K562 (cell line): ENCODE measurements around the gene TPD52L1. TPM values are rescaled to one million over a fixed set of nuclear protein-coding genes. Genes with fewer than 3 reads are reported as not detected.

Source experiments
- ATAC-seq: fragments of 200-7000 bp; cut with Tn5 transposase; 3 replicates; pipeline ENCODE4 v1.9.1; 2020; ENCODE audit warnings: moderate library complexity
- BruUV-seq: library from RNA; stranded (reverse); fragments of 400-500 nt; replicated peaks from 2 replicates; lab custom pipeline; 2021; lab: Mats Ljungman, UMichigan
- CTCF ChIA-PET: fragments of 300-600 bp; formaldehyde crosslinking; extraction: SDS; loops from one replicate; lab custom pipeline; 2021; ENCODE audit warnings: low intra/inter-chr PET ratio; lab: Yijun Ruan, JAX
- POLR2A ChIA-PET: fragments of 300-600, 350-650 bp; sonication (Branson Sonifier 250); formaldehyde crosslinking; extraction: SDS; loops from one replicate; lab custom pipeline; 2021; ENCODE audit warnings: antibody characterized with exemption, inconsistent platforms; lab: Yijun Ruan, JAX
- DNase-seq, 4 experiments: peaks; one replicate each; pipeline versions ENCODE4 v3.0.0 to v3.0.0-alpha.2; 2011 to 2018; ENCODE audit warnings: low spot score in 3 of 4, mixed read lengths in 3 of 4; ENCODE audit errors: extremely low read depth in 1 of 4
- FAIRE-seq: peaks from 2 replicates; lab custom pipeline; 2011; peaks lifted over from hg19 to GRCh38; lab: Jason Lieb, UNC
- H2AFZ ChIP-seq: 2 replicates; pipeline ENCODE4 v1.6.0; 2011; ENCODE audit warnings: low read depth, low read length, control low read depth, inconsistent platforms
- H3K27ac ChIP-seq: fragments of 200-600 bp; 3 replicates; pipeline ENCODE4 v1.8.0; 2011; ENCODE audit warnings: low read depth, mild to moderate bottlenecking, control low read depth, inconsistent platforms, low read length, moderate library complexity, mixed read lengths; ENCODE audit errors: extremely low read depth
- H3K27me3 ChIP-seq, 2 experiments: fragments of 300-600 bp in 1 of 2; 2 replicates in 1 of 2; 3 replicates in 1 of 2; pipeline versions ENCODE4 v1.6.0 to v1.8.0; 2011; ENCODE audit warnings: inconsistent platforms in 2 of 2, low read length in 2 of 2, mild to moderate bottlenecking in 1 of 2, mixed read lengths in 1 of 2, moderate library complexity in 1 of 2; ENCODE audit not compliant: control insufficient read depth in 2 of 2, insufficient read depth in 2 of 2
- H3K36me3 ChIP-seq: fragments of 300-600 bp; 3 replicates; pipeline ENCODE4 v1.8.0; 2011; ENCODE audit warnings: mild to moderate bottlenecking, low read length, inconsistent platforms; ENCODE audit not compliant: control insufficient read depth, insufficient read depth
- H3K4me1 ChIP-seq, 2 experiments: fragments of 200-600 bp in 1 of 2; replicated peaks in 1 of 2; 2 replicates in 1 of 2; 3 replicates in 1 of 2; pipeline versions ENCODE4 v1.5.1 to v1.8.0; 2011; ENCODE audit warnings: inconsistent platforms in 2 of 2, low read length in 2 of 2, mild to moderate bottlenecking in 1 of 2, mixed read lengths in 1 of 2, moderate library complexity in 1 of 2; ENCODE audit not compliant: control insufficient read depth in 2 of 2, insufficient read depth in 2 of 2
- H3K4me2 ChIP-seq: 2 replicates; pipeline ENCODE4 v1.6.1; 2011; ENCODE audit warnings: low read length, control low read depth, inconsistent platforms, mixed read lengths; ENCODE audit not compliant: insufficient read depth
- H3K4me3 ChIP-seq: fragments of 200-600 bp; sonication (generic), shearing (Covaris generic); 2 replicates; pipeline ENCODE4 v1.5.1; 2016; ENCODE audit warnings: control low read depth, inconsistent platforms
- H3K79me2 ChIP-seq: fragments of 200-600 bp; 3 replicates; pipeline ENCODE4 v1.8.0; 2011; ENCODE audit warnings: low read length, inconsistent platforms; ENCODE audit not compliant: control insufficient read depth, insufficient read depth
- H3K9ac ChIP-seq, 2 experiments: 2 replicates each; pipeline versions ENCODE4 v1.6.0 to v1.6.1; 2011; ENCODE audit warnings: low read depth in 2 of 2, low read length in 2 of 2, control low read depth in 1 of 2, inconsistent platforms in 1 of 2, mild to moderate bottlenecking in 1 of 2, mixed read lengths in 1 of 2; ENCODE audit not compliant: insufficient read depth in 1 of 2
- H3K9me1 ChIP-seq: one replicate; pipeline ENCODE4 v1.6.0; 2011; ENCODE audit warnings: inconsistent platforms, mild to moderate bottlenecking, low read length, moderate library complexity; ENCODE audit not compliant: control insufficient read depth, insufficient read depth
- H3K9me3 ChIP-seq: replicated peaks from 2 replicates; pipeline ENCODE4 v1.5.1; 2011; ENCODE audit warnings: low read depth, low read length, inconsistent platforms; ENCODE audit not compliant: control insufficient read depth, insufficient read depth
- H4K20me1 ChIP-seq: replicated peaks from 2 replicates; pipeline ENCODE4 v1.6.1; 2011; ENCODE audit warnings: low read length, inconsistent platforms, mixed read lengths; ENCODE audit not compliant: control insufficient read depth, insufficient read depth
- BRD4 ChIP-seq: fragments of 200-600 bp; sonication (generic); IDR thresholded peaks from 2 replicates; pipeline ENCODE4 v1.6.1; 2017; ENCODE audit warnings: inconsistent platforms
- EP400 ChIP-seq: fragments of 450-650 bp; IDR thresholded peaks from 2 replicates; pipeline ENCODE4 v1.6.1; 2017; ENCODE audit warnings: antibody characterized with exemption, mild to moderate bottlenecking, moderate library complexity
- ERF ChIP-seq: fragments of 450-650 bp; formaldehyde crosslinking; IDR thresholded peaks from 2 replicates; pipeline ENCODE4 v1.4.0; 2020; ENCODE audit warnings: mild to moderate bottlenecking, mixed read lengths
- FOXA1 ChIP-seq: fragments of 450-650 bp; IDR thresholded peaks from 2 replicates; pipeline ENCODE4 v1.6.1; 2016; ENCODE audit warnings: mild to moderate bottlenecking, borderline replicate concordance
- PHF8 ChIP-seq: fragments of 200-600 bp; sonication (generic); IDR thresholded peaks from 2 replicates; pipeline ENCODE4 v1.6.1; 2012; ENCODE audit warnings: mixed run types, mild to moderate bottlenecking, inconsistent platforms, low read length, moderate library complexity, borderline replicate concordance
- RBM17 ChIP-seq: fragments of 200-400 bp; formaldehyde crosslinking; IDR thresholded peaks from 2 replicates; pipeline ENCODE4 v1.6.1; 2017; ENCODE audit warnings: low read depth, mild to moderate bottlenecking, low read length, borderline replicate concordance
- SRSF9 ChIP-seq: fragments of 200-400 bp; formaldehyde crosslinking; IDR thresholded peaks from 2 replicates; pipeline ENCODE4 v1.6.1; 2017; ENCODE audit warnings: low read depth, low read length, borderline replicate concordance
- TRIM24 ChIP-seq, 2 experiments: fragments of 450-650 bp; IDR thresholded peaks; 2 replicates each; pipeline ENCODE4 v1.6.1; 2016
- ZNF224 ChIP-seq: sonication (generic); formaldehyde crosslinking; IDR thresholded peaks from 2 replicates; pipeline ENCODE4 v1.8.0; 2022; ENCODE audit warnings: mild to moderate bottlenecking, missing genetic modification reagents
- ZNF23 ChIP-seq: fragments of 250-450 bp; sonication (Bioruptor Pico); IDR thresholded peaks from 2 replicates; pipeline ENCODE4 v1.4.0; 2020; ENCODE audit warnings: mild to moderate bottlenecking
- ZNF778 ChIP-seq: fragments of 450-650 bp; formaldehyde crosslinking; IDR thresholded peaks from 2 replicates; pipeline ENCODE4 v1.4.0; 2020; ENCODE audit warnings: mild to moderate bottlenecking, moderate library complexity
- WGBS: fragments of 100-300 bp; shearing (Covaris generic); methylation state at CpG from one replicate; pipeline ENCODE4 v1.1.6; 2016; ENCODE audit warnings: low coverage, mixed read lengths; ENCODE audit not compliant: insufficient coverage; ENCODE audit errors: missing lambda C conversion rate; 5-methylcytosine and 5-hydroxymethylcytosine counted together
- in situ Hi-C: fragments of 300-500 bp; cut with MboI; formaldehyde crosslinking; loops from 4 replicates; pipeline ENCODE4 v1.15.0; 2018; ENCODE audit warnings: inconsistent platforms, mixed read lengths
- intact Hi-C: fragments of 100-400 bp; cut with micrococcal nuclease; formaldehyde crosslinking; loops from 2 replicates; pipeline ENCODE4 v1.14.2; 2022
- polyA plus RNA-seq, 8 experiments: library from polyadenylated mRNA; depleted of rRNA in 4 of 8; stranded (reverse) in 5 of 8; unstranded in 3 of 8; fragments of >200 nt; fragmentation: Nextera tagmentation in 2 of 8; fragmentation: Illumina TruSeq in 1 of 8; extraction: Ambion mirVana in 2 of 8; extraction: Trizol in 1 of 8; gene quantifications; 2 replicates each; pipeline versions ENCODE4 v1.2.1 to v1.2.3, GENCODE V29; 2011 to 2014; ENCODE audit warnings: inconsistent platforms in 1 of 8, missing spikeins in 1 of 8
- total RNA-seq, 7 experiments: library from RNA; depleted of rRNA in 6 of 7; stranded (reverse); fragments of >200 nt in 6 of 7; fragmentation: Illumina TruSeq in 2 of 7; extraction: Trizol in 2 of 7; gene quantifications; 2 replicates each; pipeline versions ENCODE4 v1.2.1 to v1.2.3, GENCODE V29; 2011 to 2021; ENCODE audit warnings: low replicate concordance in 1 of 7
- TF ChIP-seq, protein P1 (sequence below): sonication (generic); formaldehyde crosslinking; IDR thresholded peaks from 2 replicates; pipeline ENCODE4 v1.8.1; 2023; ENCODE audit warnings: missing genetic modification reagents, mild to moderate bottlenecking, borderline replicate concordance
- TF ChIP-seq, protein P2 (sequence below): fragments of 250-450 bp; sonication (Bioruptor Pico); IDR thresholded peaks from 2 replicates; pipeline ENCODE4 v1.8.0; 2022; ENCODE audit warnings: moderate library complexity, mild to moderate bottlenecking, inconsistent platforms
- TF ChIP-seq, protein P3 (sequence below): fragments of 450-650 bp; IDR thresholded peaks from 2 replicates; pipeline ENCODE4 v1.6.1; 2016
- TF ChIP-seq, protein P4 (sequence below): sonication (generic); formaldehyde crosslinking; IDR thresholded peaks from 2 replicates; pipeline ENCODE4 v1.8.0; 2022; ENCODE audit warnings: missing genetic modification reagents, mild to moderate bottlenecking, borderline replicate concordance

Gene TPD52L1
- total and polyA plus RNA-seq, 9 of the 15 experiments (the other 6 are each of a cell fraction or from before 2014, with no cell fraction given) = 12.9 to 149 (median 75.7) TPM

DNA sequence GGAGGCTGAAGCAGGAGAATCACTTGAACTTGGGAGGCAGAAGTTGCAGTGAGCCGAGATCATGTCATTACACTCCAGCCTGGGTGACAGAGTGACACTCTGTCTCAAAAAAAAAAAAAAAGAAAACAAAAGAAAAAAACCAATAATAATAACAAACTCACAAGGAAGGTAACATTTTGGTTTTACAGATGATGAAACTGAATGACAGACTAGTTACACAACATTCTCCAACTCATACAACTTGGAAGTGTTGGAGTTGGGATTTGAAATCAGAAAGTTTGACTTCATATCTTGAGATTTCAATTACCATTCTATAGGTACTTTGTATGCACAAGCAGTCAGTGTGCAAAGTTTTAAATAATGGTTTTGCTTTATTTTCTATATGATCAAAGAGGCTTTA lies 10.2 kb downstream of the TPD52L1 start:
- no peaks in the 10 kb centered on the region for H3K27me3 ChIP-seq
- H3K79me2 ChIP-seq = peaks cover 5% of the 10 kb centered on the region; the same call in 2 of the 3 replicates
- DNase-seq = no peak
- H3K9me3 ChIP-seq = peaks cover 7% of the 10 kb centered on the region; the same call in 1 of the 2 replicates
- intact Hi-C loops (no loop called here), in situ Hi-C loops (loop anchor here (25.0 kb wide), 1 partner anchor 598 kb away; no protein-coding TSS in a partner anchor)
- no peak overlapping the region for H3K4me3 ChIP-seq
- peaks cover 0 to under 1% of the 10 kb centered on the region in 2 experiments; a peak in 2 of 5 replicates for H3K4me1 ChIP-seq
- no peak overlapping the region for H3K27ac ChIP-seq
- no peak overlapping the region for H3K9ac ChIP-seq
- ChIA-PET POLR2A (no interaction called here), CTCF (no interaction called here)
- H3K9me1 ChIP-seq = no peaks in the 10 kb centered on the region
- no peak for FAIRE-seq
- no peak for ATAC-seq
- H3K36me3 ChIP-seq = peaks cover 9% of the 10 kb centered on the region; the same call in 2 of the 3 replicates
- WGBS = 91% methylated on average over 1 of the region's 1 CpG
- H4K20me1 ChIP-seq = no peaks in the 10 kb centered on the region
- H3K4me2 ChIP-seq = no peak overlapping the region
- BruUV-seq = no TSS peak
- no peak overlapping the region for H2AFZ ChIP-seq
- TF ChIP-seq ZNF224 (CRISPR knock-in tag) = no peak
- no peak for TF ChIP-seq ZNF778 (CRISPR knock-in tag)
- TF ChIP-seq ERF = no peak
- TF ChIP-seq, protein P1, sequence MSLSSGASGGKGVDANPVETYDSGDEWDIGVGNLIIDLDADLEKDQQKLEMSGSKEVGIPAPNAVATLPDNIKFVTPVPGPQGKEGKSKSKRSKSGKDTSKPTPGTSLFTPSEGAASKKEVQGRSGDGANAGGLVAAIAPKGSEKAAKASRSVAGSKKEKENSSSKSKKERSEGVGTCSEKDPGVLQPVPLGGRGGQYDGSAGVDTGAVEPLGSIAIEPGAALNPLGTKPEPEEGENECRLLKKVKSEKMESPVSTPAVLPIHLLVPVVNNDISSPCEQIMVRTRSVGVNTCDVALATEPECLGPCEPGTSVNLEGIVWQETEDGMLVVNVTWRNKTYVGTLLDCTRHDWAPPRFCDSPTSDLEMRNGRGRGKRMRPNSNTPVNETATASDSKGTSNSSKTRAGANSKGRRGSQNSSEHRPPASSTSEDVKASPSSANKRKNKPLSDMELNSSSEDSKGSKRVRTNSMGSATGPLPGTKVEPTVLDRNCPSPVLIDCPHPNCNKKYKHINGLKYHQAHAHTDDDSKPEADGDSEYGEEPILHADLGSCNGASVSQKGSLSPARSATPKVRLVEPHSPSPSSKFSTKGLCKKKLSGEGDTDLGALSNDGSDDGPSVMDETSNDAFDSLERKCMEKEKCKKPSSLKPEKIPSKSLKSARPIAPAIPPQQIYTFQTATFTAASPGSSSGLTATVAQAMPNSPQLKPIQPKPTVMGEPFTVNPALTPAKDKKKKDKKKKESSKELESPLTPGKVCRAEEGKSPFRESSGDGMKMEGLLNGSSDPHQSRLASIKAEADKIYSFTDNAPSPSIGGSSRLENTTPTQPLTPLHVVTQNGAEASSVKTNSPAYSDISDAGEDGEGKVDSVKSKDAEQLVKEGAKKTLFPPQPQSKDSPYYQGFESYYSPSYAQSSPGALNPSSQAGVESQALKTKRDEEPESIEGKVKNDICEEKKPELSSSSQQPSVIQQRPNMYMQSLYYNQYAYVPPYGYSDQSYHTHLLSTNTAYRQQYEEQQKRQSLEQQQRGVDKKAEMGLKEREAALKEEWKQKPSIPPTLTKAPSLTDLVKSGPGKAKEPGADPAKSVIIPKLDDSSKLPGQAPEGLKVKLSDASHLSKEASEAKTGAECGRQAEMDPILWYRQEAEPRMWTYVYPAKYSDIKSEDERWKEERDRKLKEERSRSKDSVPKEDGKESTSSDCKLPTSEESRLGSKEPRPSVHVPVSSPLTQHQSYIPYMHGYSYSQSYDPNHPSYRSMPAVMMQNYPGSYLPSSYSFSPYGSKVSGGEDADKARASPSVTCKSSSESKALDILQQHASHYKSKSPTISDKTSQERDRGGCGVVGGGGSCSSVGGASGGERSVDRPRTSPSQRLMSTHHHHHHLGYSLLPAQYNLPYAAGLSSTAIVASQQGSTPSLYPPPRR (CRISPR knock-in tag) = no peak
- TF ChIP-seq, protein P2, sequence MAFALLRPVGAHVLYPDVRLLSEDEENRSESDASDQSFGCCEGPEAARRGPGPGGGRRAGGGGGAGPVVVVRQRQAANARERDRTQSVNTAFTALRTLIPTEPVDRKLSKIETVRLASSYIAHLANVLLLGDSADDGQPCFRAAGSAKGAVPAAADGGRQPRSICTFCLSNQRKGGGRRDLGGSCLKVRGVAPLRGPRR = no peak
- TF ChIP-seq ZNF23 (CRISPR knock-in tag) = no peak
- TF ChIP-seq FOXA1 = no peak
- no peak for TF ChIP-seq BRD4
- TF ChIP-seq TRIM24 (IDR thresholded peaks at IDR 0.05) = peak; percentile 56 to 84; a peak in 2 of 4 replicates
- TF ChIP-seq PHF8 = no peak
- TF ChIP-seq, protein P3, sequence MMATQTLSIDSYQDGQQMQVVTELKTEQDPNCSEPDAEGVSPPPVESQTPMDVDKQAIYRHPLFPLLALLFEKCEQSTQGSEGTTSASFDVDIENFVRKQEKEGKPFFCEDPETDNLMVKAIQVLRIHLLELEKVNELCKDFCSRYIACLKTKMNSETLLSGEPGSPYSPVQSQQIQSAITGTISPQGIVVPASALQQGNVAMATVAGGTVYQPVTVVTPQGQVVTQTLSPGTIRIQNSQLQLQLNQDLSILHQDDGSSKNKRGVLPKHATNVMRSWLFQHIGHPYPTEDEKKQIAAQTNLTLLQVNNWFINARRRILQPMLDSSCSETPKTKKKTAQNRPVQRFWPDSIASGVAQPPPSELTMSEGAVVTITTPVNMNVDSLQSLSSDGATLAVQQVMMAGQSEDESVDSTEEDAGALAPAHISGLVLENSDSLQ = 0 out of 2 replicates have a peak, but pooled peaks have one; percentile 11
- TF ChIP-seq, protein P4, sequence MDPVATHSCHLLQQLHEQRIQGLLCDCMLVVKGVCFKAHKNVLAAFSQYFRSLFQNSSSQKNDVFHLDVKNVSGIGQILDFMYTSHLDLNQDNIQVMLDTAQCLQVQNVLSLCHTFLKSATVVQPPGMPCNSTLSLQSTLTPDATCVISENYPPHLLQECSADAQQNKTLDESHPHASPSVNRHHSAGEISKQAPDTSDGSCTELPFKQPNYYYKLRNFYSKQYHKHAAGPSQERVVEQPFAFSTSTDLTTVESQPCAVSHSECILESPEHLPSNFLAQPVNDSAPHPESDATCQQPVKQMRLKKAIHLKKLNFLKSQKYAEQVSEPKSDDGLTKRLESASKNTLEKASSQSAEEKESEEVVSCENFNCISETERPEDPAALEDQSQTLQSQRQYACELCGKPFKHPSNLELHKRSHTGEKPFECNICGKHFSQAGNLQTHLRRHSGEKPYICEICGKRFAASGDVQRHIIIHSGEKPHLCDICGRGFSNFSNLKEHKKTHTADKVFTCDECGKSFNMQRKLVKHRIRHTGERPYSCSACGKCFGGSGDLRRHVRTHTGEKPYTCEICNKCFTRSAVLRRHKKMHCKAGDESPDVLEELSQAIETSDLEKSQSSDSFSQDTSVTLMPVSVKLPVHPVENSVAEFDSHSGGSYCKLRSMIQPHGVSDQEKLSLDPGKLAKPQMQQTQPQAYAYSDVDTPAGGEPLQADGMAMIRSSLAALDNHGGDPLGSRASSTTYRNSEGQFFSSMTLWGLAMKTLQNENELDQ = no peak
- TF ChIP-seq RBM17 = no peak
- no peak for TF ChIP-seq SRSF9
- TF ChIP-seq EP400 = no peak
